Progenitor cell of endocrine pancreas (in vitro differentiated cells): Measurements from ENCODE around the gene IPO11. TPM values are rescaled to one million over a fixed set of nuclear protein-coding genes. Genes with fewer than 3 reads are reported as not detected.

Source experiments
- DNase-seq: peaks from one replicate; pipeline ENCODE4 v3.0.0; 2021; ENCODE audit warnings: low spot score; ENCODE audit not compliant: unreplicated experiment
- H3K27ac Mint-ChIP-seq: 2 replicates; pipeline ENCODE4 v1.8.0; 2021; ENCODE audit warnings: mild to moderate bottlenecking, moderate library complexity, mixed read lengths
- H3K27me3 Mint-ChIP-seq: 2 replicates; pipeline ENCODE4 v1.8.0; 2021; ENCODE audit warnings: mixed read lengths
- H3K36me3 Mint-ChIP-seq: 2 replicates; pipeline ENCODE4 v1.8.0; 2022; ENCODE audit warnings: mixed read lengths; ENCODE audit not compliant: insufficient read depth
- H3K4me1 Mint-ChIP-seq: 2 replicates; pipeline ENCODE4 v1.8.0; 2021; ENCODE audit warnings: low read depth, mixed read lengths
- H3K4me3 Mint-ChIP-seq: 2 replicates; pipeline ENCODE4 v1.8.0; 2021; ENCODE audit warnings: low read depth, mild to moderate bottlenecking, moderate library complexity, mixed read lengths
- H3K9me3 Mint-ChIP-seq: 2 replicates; pipeline ENCODE4 v1.8.0; 2021; ENCODE audit warnings: low read depth, mixed read lengths
- total RNA-seq: library from RNA; stranded (reverse); gene quantifications from 2 replicates; pipeline ENCODE4 v1.2.1, GENCODE V29; 2021
- TF ChIP-seq, protein P1 (sequence below): fragments of 200-600 bp; sonication (generic); IDR thresholded peaks from one replicate; pipeline ENCODE4 v1.5.0; 2021; ENCODE audit warnings: antibody characterized with exemption, mild to moderate bottlenecking; ENCODE audit not compliant: unreplicated experiment

The IPO11 gene
- total RNA-seq, 1 donor from 2014 or later: 32.7 TPM

DNA sequence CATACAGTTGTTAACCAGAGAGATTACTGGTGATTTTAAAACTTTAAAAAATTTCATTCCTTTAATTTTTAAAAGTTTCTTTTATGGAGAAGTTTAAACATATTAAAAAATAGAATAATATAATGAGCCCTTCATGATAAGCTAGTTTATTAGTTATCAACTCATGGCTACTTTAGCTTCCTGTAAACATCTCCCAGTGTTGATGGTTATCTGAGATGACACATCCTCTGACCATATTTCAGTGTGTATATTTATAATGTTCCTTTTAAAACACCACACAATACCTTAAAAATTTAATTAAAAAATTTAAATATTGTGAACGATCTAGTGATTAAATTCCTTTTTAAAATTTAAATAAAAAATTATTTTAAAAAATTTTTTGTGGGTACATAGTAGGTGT, 74.1 kb downstream of the IPO11 start:
- Mint-ChIP-seq H3K4me1 (peaks cover 8% of the 10 kb centered on the region), H3K4me3 (no peak overlapping the region), H3K9me3 (no peaks in the 10 kb centered on the region), H3K27ac (no peak overlapping the region), H3K27me3 (no peaks in the 10 kb centered on the region), H3K36me3 (peaks cover 10% of the 10 kb centered on the region)
- TF ChIP-seq, protein P1, sequence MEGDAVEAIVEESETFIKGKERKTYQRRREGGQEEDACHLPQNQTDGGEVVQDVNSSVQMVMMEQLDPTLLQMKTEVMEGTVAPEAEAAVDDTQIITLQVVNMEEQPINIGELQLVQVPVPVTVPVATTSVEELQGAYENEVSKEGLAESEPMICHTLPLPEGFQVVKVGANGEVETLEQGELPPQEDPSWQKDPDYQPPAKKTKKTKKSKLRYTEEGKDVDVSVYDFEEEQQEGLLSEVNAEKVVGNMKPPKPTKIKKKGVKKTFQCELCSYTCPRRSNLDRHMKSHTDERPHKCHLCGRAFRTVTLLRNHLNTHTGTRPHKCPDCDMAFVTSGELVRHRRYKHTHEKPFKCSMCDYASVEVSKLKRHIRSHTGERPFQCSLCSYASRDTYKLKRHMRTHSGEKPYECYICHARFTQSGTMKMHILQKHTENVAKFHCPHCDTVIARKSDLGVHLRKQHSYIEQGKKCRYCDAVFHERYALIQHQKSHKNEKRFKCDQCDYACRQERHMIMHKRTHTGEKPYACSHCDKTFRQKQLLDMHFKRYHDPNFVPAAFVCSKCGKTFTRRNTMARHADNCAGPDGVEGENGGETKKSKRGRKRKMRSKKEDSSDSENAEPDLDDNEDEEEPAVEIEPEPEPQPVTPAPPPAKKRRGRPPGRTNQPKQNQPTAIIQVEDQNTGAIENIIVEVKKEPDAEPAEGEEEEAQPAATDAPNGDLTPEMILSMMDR: no peak
- DNase-seq: no peak

DNA sequence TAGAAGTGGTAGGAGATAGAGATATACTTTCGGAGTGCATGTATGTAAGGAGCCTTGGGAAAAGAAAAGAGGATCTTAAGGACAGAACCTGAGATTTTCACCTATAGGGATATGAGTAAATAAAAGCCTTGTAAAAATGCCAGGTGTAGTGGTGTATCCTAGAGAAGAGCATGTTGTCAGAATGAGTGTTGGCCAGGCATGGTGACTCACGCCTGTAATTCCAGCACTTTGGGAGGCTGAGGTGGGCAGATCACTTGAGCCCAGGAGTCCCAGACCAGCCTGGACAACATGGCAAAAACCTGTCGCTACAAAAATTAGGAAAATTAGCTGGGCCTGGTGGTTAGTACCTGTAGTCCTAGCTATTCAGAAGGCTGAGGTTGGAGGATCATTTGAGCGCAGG, 76.0 kb downstream of the IPO11 start:
- Mint-ChIP-seq H3K27me3 (no peaks in the 10 kb centered on the region), H3K4me3 (no peak overlapping the region), H3K9me3 (no peaks in the 10 kb centered on the region), H3K36me3 (peaks cover 12% of the 10 kb centered on the region), H3K4me1 (no peaks in the 10 kb centered on the region), H3K27ac (no peak overlapping the region)
- TF ChIP-seq, protein P1: no peak
- no peak for DNase-seq

DNA sequence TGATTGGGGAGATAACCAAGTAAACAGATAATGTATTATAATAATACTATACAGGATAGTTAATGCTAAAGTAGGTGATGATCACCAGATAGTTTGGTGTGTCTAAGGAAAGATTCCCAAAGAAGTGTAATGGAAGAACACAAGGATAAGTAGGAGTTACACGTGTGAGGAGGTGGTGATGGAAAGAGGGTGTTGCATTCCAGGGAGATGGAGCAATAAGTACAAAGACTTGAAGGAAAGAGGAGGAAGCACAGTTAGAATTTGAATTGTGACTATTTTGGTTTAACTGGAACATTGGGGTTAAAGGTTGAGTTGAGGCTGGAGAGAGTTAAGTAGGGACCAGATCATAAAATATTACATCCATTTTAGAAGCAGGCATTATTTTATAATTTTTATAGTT, 76.9 kb downstream of the IPO11 start:
- no peak for DNase-seq

DNA sequence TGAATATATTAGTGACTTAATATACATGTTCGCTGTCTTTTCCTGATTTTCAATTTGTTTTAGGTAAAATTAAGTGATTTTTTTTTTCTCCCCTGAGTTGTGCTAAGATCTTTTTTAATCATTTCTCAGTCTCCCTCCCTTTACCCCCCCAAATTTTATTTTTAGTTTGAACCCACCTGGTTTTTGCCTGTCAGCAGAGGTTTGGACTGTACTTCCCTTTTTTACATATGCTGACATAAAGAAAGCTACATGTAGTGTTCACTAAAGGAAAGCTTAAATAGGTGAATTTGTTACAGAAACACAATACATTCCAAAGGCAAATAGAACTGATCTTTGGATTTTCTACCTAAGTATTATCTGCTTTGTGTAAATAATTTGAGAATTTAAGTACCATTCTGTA, 82.2 kb downstream of the IPO11 start:
- Mint-ChIP-seq H3K27me3 (no peaks in the 10 kb centered on the region), H3K27ac (no peak overlapping the region), H3K4me1 (peaks cover 2% of the 10 kb centered on the region), H3K9me3 (no peaks in the 10 kb centered on the region), H3K4me3 (no peak overlapping the region), H3K36me3 (peaks cover 8% of the 10 kb centered on the region)
- no peak for DNase-seq
- TF ChIP-seq, protein P1: no peak

More for the DNA sequence above, 76.9 kb downstream of the IPO11 start:
- TF ChIP-seq, protein P1: no peak
- no peak overlapping the region for H3K27ac Mint-ChIP-seq
- H3K27me3 Mint-ChIP-seq: no peaks in the 10 kb centered on the region
- H3K4me3 Mint-ChIP-seq: no peak overlapping the region
- H3K9me3 Mint-ChIP-seq: no peaks in the 10 kb centered on the region
- peaks cover 11% of the 10 kb centered on the region for H3K36me3 Mint-ChIP-seq
- no peaks in the 10 kb centered on the region for H3K4me1 Mint-ChIP-seq

DNA sequence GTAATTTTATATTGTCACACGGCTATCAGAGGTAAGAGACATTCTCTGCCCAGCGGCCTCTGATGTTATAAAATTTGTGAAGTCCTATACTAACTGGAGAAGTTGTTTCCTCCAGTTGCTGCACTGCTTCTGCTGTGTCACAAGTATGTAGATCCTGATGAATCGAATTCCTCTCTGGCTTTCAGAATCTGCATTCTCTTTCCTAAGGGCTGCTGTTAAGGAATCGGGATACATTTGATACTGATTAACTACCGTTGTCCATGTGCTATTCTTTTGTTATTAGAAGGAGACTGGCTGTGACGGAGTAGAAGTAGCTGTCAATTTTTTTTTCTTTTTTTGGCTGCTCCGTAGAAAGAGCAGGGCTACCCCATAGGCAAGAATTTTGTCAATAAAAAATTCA, 84.3 kb downstream of the IPO11 start:
- Mint-ChIP-seq H3K4me1 (peaks cover 2% of the 10 kb centered on the region), H3K36me3 (peaks cover 6% of the 10 kb centered on the region), H3K27me3 (no peaks in the 10 kb centered on the region), H3K27ac (no peak overlapping the region), H3K9me3 (no peaks in the 10 kb centered on the region), H3K4me3 (no peak overlapping the region)
- no peak for DNase-seq
- TF ChIP-seq, protein P1: no peak
